ENCODE measurements around the gene C11orf91. TPM values are rescaled to one million over a fixed set of nuclear protein-coding genes. Genes with fewer than 3 reads are reported as not detected.
"Not testable (repeated sequence)": the region's sequence is repeated elsewhere in the genome, so short reads cannot be mapped to it uniquely, and the experiment has no call there.

C11orf91 gene
- total RNA-seq, 1 experiment from 2014 or later: not detected

DNA sequence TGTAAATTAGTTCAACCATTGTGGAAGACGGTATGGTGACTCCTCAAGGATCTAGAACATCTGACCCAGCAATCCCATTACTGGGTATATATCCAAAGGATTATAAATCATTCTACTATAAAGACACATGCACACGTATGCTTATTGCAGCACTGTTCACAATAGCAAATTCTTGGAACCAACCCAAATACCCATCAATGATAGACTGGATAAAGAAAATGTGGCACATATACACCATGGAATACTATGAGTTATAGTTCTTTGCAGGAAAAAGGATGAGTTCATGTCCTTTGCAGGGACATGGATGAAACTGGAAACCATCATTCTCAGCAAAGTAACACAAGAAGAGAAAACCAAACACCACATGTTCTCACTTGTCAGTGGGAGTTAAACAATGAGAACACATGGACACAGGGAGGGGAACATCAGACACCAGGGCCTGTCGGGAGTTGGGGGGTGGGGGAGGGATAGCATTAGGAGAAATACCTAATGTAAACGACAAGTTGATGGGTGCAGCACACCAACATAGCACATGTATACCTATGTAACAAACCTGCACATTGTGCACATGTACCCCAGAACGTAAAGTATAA lies 28.5 kb upstream of the C11orf91 start:
- not testable (repeated sequence) for H3K27me3 ChIP-seq (ENCODE audit: control insufficient read depth, insufficient read depth, low read length); H3K36me3 ChIP-seq (replicated peaks; ENCODE audit: control insufficient read depth, insufficient read depth, low read length); H3K4me3 ChIP-seq (ENCODE audit: insufficient read depth, low read depth, low read length); DNase-seq

DNA sequence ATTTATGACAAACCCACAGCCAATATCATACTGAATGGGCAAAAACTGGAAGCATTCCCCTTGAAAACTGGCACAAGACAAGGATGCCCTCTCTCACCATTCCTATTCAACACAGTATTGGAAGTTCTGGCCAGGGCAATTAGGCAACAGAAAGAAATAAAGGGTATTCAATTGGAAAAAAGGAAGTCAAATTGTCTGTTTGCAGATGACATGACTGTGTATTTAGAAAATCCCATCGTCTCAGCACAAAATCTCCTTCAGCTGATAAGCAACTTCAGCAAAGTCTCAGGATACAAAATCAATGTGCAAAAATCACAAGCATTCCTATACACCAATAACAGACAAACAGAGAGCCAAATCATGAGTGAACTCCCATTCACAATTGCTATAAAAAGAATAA lies 26.9 kb upstream of the C11orf91 start:
- not testable (repeated sequence) for DNase-seq; H3K36me3 ChIP-seq (replicated peaks; ENCODE audit: control insufficient read depth, insufficient read depth, low read length); H3K4me3 ChIP-seq (ENCODE audit: insufficient read depth, low read depth, low read length); H3K27me3 ChIP-seq (ENCODE audit: control insufficient read depth, insufficient read depth, low read length)

DNA sequence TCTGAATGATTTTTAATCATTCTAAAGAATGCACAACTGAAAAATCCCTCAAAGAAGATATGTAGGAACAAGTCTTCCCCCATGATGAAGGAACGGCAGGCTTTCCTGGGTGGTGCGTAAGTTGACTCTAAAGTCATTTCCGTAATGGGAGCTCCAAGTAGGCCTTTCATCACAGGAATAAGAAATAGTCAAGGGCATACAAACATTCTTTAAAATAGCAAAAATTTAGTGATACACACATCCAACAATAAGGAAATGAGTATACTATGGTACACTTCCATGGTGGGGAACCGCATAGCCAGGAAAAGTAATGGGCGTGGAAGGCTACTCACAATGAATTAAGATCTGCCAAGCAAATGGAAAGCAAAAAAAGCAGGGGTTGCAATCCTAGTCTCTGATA lies 24.9 kb upstream of the C11orf91 start:
- no peak overlapping the region for H3K4me3 ChIP-seq (ENCODE audit: insufficient read depth, low read depth, low read length)
- no peaks in the 10 kb centered on the region; the same call in 1 of the 2 replicates for H3K36me3 ChIP-seq (replicated peaks; ENCODE audit: control insufficient read depth, insufficient read depth, low read length)
- no peaks in the 10 kb centered on the region for H3K27me3 ChIP-seq (ENCODE audit: control insufficient read depth, insufficient read depth, low read length)
- no peak for DNase-seq

DNA sequence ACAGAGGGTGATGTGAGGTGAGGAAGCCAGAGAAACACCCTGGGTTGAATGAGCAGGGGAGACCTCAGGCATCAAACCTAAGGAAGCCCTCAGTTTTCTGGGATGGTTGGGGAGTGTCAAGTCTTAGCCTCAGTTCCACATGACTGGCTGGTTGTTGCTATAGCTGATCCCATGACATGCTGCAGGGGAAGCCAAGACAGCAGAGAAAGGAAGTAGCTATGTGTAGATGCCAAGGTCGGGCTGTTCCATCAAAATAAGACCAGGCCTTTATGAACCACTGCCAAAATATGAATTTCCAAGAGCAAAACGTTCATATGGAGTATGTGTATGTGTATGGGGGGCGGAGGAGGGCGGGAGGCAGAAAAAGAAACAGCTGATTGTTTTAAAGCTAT lies 24.0 kb upstream of the C11orf91 start:
- H3K36me3 ChIP-seq (replicated peaks; ENCODE audit: control insufficient read depth, insufficient read depth, low read length): no peaks in the 10 kb centered on the region; the same call in 1 of the 2 replicates
- H3K27me3 ChIP-seq (ENCODE audit: control insufficient read depth, insufficient read depth, low read length): no peaks in the 10 kb centered on the region
- no peak for DNase-seq
- H3K4me3 ChIP-seq (ENCODE audit: insufficient read depth, low read depth, low read length): no peak overlapping the region

DNA sequence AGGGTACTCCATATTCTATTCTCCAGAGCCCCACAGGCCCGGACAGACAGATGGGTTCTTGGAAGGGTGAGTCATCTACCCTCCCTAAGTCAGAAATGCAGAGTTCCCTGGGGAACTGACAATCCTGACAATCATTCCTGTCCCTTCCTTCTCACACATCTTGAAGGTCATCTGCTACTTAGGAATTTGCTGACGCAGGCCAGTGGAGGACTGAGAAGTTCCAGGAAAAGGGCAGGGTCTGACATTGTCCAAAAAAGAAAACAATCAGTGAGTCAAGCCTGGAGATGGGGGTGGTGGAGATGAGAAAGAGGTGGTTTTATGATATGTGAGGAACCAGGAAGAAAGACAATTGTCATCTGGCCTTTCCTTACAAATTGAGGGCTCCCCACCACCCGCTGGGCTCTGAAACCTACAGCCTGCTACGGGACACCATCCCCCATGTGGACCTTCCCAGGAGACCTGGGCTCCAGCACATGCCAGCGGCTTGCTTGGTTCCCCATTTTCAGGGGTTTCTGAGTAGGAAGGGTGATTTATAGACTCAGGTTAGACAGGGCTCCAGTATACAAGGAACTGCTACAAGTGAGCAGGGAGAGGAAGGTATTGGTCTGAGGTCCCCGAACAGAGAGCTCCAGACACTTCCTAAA lies 22.7 kb upstream of the C11orf91 start:
- no peak for DNase-seq
- Histone ChIP-seq H3K27me3 (ENCODE audit: control insufficient read depth, insufficient read depth, low read length) (no peaks in the 10 kb centered on the region), H3K4me3 (ENCODE audit: insufficient read depth, low read depth, low read length) (no peak overlapping the region), H3K36me3 (replicated peaks; ENCODE audit: control insufficient read depth, insufficient read depth, low read length) (no peaks in the 10 kb centered on the region; the same call in none of the 2 replicates)

DNA sequence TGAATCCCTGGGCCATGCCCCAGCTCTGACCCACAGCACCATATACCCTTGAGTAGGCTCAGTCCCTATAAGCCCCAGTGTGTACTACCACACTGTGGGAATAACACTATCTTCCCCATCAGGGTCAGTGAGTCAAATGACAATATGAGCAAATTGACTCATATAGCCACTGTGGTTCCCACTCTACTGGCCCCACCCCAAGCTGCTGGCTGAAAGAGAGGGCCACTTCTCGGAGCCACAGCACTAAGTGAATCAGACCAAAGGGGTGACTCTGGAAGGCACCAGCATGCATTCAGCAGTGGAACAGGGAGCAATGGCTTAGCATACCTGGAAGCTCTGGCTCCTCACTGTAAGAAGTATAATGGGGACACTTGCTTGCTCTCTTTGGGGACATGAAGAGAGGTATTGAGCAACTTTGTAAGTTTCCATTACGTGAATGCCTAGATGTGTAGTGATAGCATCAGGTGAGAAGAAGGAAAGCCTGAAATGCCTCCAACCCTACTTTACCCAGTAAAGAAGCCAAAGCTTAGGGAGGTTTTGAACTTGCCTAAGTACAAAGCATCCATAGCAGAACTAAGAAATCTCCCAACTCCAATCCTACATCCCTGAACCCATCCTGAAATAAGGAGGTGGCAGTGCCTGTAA lies 22.1 kb upstream of the C11orf91 start:
- DNase-seq: no peak
- Histone ChIP-seq H3K4me3 (ENCODE audit: insufficient read depth, low read depth, low read length) (no peak overlapping the region), H3K27me3 (ENCODE audit: control insufficient read depth, insufficient read depth, low read length) (no peaks in the 10 kb centered on the region), H3K36me3 (replicated peaks; ENCODE audit: control insufficient read depth, insufficient read depth, low read length) (no peaks in the 10 kb centered on the region; the same call in none of the 2 replicates)

DNA sequence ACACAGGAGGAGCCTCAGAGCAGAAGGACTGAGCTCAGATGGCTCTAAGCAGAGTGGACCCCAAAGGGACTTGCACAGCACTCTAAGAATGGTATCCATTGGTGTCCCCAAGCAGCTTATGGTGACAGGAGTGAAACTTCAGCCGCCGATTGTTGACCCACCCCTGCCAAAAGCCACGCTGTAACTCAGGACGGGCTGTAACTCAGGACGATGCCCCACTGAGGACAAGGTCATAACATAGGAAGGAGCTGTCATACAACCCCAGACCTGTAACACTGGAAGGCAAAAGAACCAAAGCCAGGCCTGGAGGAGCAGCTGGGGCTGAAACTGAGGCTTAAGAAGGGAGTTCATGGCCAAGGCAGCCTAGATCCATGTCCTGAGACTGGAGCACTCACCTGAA lies 21.4 kb upstream of the C11orf91 start:
- no peak for DNase-seq
- no peaks in the 10 kb centered on the region for H3K27me3 ChIP-seq (ENCODE audit: control insufficient read depth, insufficient read depth, low read length)
- H3K36me3 ChIP-seq (replicated peaks; ENCODE audit: control insufficient read depth, insufficient read depth, low read length): no peaks in the 10 kb centered on the region; the same call in none of the 2 replicates
- no peak overlapping the region for H3K4me3 ChIP-seq (ENCODE audit: insufficient read depth, low read depth, low read length)

DNA sequence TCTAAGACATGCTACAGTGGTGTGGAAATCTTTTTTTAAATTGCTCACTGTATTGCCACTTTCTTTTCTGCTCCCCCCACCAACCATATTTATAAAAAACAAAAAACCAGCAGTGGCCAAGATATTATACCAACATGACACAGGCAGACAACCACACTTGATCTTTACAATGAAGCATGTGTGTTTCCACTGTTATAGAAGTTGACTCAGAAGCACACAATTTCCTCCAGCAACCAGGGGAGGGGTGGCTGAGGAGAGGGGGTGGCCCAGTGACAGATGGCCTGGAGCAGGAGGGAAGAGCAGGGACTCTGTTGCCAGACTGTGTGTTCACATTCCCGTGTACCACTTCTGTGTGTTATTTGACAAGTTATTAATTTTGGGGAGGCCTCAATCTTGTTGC lies 20.8 kb upstream of the C11orf91 start:
- H3K36me3 ChIP-seq (replicated peaks; ENCODE audit: control insufficient read depth, insufficient read depth, low read length): no peaks in the 10 kb centered on the region; the same call in none of the 2 replicates
- no peak for DNase-seq
- H3K27me3 ChIP-seq (ENCODE audit: control insufficient read depth, insufficient read depth, low read length): no peaks in the 10 kb centered on the region
- no peak overlapping the region for H3K4me3 ChIP-seq (ENCODE audit: insufficient read depth, low read depth, low read length)

DNA sequence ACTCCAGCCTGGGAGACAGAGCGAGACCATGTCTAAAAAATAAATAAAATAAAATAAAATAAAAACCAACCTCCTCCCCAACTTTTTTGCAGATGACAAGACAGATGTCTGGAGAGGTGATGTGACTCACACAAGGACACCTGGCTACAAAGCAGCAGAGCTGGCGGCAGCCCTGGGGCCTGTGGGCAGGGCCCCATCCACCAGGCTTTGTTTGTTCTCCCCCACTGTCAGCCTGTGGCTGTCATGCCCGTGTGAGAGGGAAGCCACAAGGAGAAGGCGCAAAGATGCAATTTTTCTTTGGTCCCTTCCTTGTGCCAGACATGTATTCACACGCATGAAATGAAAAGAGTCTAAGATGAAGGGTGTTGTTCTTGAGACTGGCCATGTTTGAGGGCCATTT lies 19.0 kb upstream of the C11orf91 start:
- no peak overlapping the region for H3K4me3 ChIP-seq (ENCODE audit: insufficient read depth, low read depth, low read length)
- no peak for DNase-seq
- H3K36me3 ChIP-seq (replicated peaks; ENCODE audit: control insufficient read depth, insufficient read depth, low read length): no peaks in the 10 kb centered on the region; the same call in none of the 2 replicates
- no peaks in the 10 kb centered on the region for H3K27me3 ChIP-seq (ENCODE audit: control insufficient read depth, insufficient read depth, low read length)

DNA sequence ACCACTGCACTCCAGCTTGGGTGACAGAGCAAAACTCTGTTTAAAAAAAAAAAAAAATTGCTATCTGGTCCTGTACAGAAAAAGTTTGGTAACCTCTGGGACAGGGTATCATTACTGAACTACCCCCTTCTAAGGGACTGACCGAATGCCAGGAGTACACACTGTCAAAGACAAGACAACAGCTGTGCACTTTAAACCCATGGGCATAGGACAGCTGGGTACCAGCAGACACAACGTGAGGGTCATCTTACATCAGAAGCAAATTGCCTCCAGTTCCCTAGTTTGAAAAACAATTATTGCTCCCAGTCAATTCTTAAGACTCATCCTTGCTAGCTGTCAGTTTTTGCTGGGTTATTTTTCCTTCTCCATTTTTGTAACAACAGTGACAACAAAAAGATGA lies 17.8 kb upstream of the C11orf91 start:
- DNase-seq: no peak

DNA sequence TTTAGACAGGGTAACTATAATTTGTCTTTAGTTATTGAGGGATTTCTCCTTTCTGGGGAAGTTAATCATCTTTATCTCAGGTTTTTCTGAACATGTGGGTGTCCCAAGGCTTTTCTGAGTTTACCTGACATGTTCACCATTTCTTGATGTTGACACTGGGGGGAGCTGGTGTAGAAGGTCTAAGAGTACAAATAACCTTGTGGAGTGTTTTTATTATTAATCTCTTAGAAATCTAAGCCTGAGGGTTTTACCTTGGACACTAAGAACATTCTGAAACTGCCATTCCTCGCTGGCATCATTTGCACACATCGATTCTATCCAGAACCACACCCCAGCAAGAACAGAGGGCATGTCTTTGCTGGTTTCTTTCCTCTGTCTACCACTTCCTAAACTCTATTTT lies 15.6 kb upstream of the C11orf91 start:
- Histone ChIP-seq H3K27me3 (ENCODE audit: control insufficient read depth, insufficient read depth, low read length) (no peaks in the 10 kb centered on the region), H3K36me3 (replicated peaks; ENCODE audit: control insufficient read depth, insufficient read depth, low read length) (peaks cover 1% of the 10 kb centered on the region), H3K4me3 (ENCODE audit: insufficient read depth, low read depth, low read length) (no peak overlapping the region)
- no peak for DNase-seq

More for the DNA sequence above, 17.8 kb upstream of the C11orf91 start:
- Histone ChIP-seq H3K27me3 (ENCODE audit: control insufficient read depth, insufficient read depth, low read length) (no peaks in the 10 kb centered on the region), H3K4me3 (ENCODE audit: insufficient read depth, low read depth, low read length) (no peak overlapping the region), H3K36me3 (replicated peaks; ENCODE audit: control insufficient read depth, insufficient read depth, low read length) (no peaks in the 10 kb centered on the region; the same call in none of the 2 replicates)

DNA sequence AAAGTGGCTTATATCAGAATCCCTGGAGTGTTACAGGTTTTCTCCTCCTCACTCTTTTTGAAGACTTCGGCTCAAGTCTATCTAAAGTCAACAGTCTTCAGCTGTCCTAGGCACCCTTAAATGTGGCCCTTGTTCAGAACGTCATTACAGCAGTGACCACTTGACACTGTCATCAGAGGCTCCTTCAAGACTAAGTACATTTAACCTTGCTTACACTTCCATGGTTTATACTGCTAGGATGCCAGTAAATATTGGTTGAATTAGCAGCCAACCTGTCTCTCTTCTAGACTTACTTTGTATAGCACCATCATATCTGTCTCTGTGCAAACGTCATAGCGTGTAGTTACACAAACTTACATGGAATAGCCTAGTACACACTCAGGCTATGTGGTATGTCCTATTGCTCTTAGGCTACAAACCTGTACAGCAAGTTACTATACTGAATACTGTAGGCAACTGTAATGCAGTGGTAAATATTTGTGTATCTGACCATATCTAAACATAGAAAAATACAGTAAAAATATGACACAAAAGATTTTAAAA lies 13.3 kb upstream of the C11orf91 start:
- Histone ChIP-seq H3K27me3 (ENCODE audit: control insufficient read depth, insufficient read depth, low read length) (no peaks in the 10 kb centered on the region), H3K36me3 (replicated peaks; ENCODE audit: control insufficient read depth, insufficient read depth, low read length) (peaks cover 10% of the 10 kb centered on the region)

DNA sequence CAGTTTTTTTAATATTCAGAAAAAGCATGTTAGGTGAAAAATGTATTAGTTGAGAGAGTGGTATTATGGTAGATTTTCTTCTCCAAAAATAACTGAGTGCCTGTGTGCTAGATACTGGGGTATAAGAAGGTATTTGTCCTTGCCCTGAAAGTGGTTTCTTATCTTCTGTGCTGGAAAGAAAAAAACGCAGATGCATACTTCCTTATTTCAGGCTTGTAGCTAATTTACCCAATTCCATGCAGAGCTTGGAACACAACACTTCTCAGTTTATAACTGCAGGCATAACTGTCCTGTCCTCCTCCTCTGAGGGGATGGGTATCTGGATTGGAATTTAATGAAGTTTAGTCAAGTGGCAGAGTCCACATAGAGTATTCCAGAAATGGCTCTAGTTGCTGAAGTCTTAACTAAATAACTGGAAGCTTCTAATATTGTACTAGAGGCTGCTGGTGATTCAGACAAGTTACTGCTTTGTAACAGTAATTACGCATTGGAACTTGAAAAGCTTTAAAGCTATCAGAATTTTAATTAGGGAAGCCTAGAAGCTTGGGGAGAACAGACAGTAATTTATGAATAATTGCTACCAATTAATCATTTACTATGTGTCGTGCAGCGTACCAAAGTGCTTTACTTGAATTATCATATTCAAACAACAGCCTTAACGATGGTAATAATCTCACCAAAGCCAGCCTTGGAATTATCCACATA lies 12.7 kb upstream of the C11orf91 start:
- H3K36me3 ChIP-seq (replicated peaks; ENCODE audit: control insufficient read depth, insufficient read depth, low read length): peaks cover 10% of the 10 kb centered on the region
- no peak overlapping the region for H3K4me3 ChIP-seq (ENCODE audit: insufficient read depth, low read depth, low read length)
- no peak for DNase-seq
- no peaks in the 10 kb centered on the region for H3K27me3 ChIP-seq (ENCODE audit: control insufficient read depth, insufficient read depth, low read length)

More for the DNA sequence above, 13.3 kb upstream of the C11orf91 start:
- DNase-seq: no peak
- H3K4me3 ChIP-seq (ENCODE audit: insufficient read depth, low read depth, low read length): no peak overlapping the region

DNA sequence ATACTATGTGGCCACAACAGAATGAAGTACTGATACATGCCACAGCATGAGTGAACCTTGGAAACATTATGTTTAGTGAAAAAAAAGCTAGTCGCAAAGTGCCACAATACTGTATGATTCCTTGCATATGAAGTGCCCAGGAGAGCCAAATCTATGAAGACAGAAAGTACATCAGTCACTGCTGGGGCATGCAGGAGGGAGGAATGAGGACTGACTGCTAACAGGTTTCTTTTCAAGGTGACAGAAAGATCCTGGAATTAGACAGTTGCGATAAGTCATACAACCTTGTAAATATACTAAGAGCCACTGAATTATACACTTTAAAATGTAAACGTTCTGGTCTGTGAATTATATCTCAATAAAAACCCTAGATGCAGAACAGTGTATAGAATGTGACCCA lies 11.8 kb upstream of the C11orf91 start:
- Histone ChIP-seq H3K4me3 (ENCODE audit: insufficient read depth, low read depth, low read length) (no peak overlapping the region), H3K27me3 (ENCODE audit: control insufficient read depth, insufficient read depth, low read length) (no peaks in the 10 kb centered on the region), H3K36me3 (replicated peaks; ENCODE audit: control insufficient read depth, insufficient read depth, low read length) (peaks cover 10% of the 10 kb centered on the region)
- no peak for DNase-seq

Data from H7 (cell line).